Cardiac fibroblast (primary cell): ENCODE results near the gene NFE2L2.
A peak's percentile ranks its signal among the peaks of the same experiment; 100 is the strongest.

Experiments
- DNase-seq, 2 donors: peaks; one replicate each; pipeline versions ENCODE4 v3.0.0 to v3.0.0-alpha.2; 2010; ENCODE audit warnings: low read depth in 2 of 2
- H3K4me3 ChIP-seq, 2 donors: replicated peaks in 1 of 2; 1 replicate in 1 of 2; 2 replicates in 1 of 2; pipeline ENCODE4 v1.5.1; 2011; ENCODE audit warnings: low read depth in 2 of 2, low read length in 2 of 2, mild to moderate bottlenecking in 2 of 2, moderate library complexity in 1 of 2
- CTCF ChIP-seq: IDR thresholded peaks from one replicate; pipeline ENCODE4 v1.5.1; 2011; ENCODE audit warnings: low read depth, mild to moderate bottlenecking, low read length, inconsistent platforms

NFE2L2 gene

GRCh38 chr2:177302552-177302951, 38.0 kb upstream of the NFE2L2 start:
- no peak overlapping the region for H3K4me3 ChIP-seq
- DNase-seq: no peak
- no peak for TF ChIP-seq CTCF

GRCh38 chr2:177298191-177298590, 33.7 kb upstream of the NFE2L2 start:
- no peak for DNase-seq
- TF ChIP-seq CTCF: no peak
- H3K4me3 ChIP-seq: no peak overlapping the region

GRCh38 chr2:177296040-177296439, 31.5 kb upstream of the NFE2L2 start:
- DNase-seq: peak; percentile 56 to 66
- TF ChIP-seq CTCF: peak; percentile 41
- no peak overlapping the region for H3K4me3 ChIP-seq

- DNase-seq: peak; percentile 40 to 88
- TF ChIP-seq CTCF: no peak
- H3K4me3 ChIP-seq: peak overlapping the region in 1 of 2 donors; percentile 3
Observed at GRCh38 chr2:177295484-177295883, 31.0 kb upstream of the NFE2L2 start.

- no peak for DNase-seq
- TF ChIP-seq CTCF: no peak
- H3K4me3 ChIP-seq: no peak overlapping the region
Observed at GRCh38 chr2:177291701-177292100, 27.2 kb upstream of the NFE2L2 start.

- no peak overlapping the region for H3K4me3 ChIP-seq
- no peak for DNase-seq
- no peak for TF ChIP-seq CTCF
Observed at GRCh38 chr2:177289824-177290628, 25.5 kb upstream of the NFE2L2 start.

GRCh38 chr2:177287814-177288213, 23.3 kb upstream of the NFE2L2 start:
- DNase-seq: no peak
- TF ChIP-seq CTCF: no peak
- no peak overlapping the region for H3K4me3 ChIP-seq
